ENCODE results near the gene SRD5A1. TPM values are rescaled to one million over a fixed set of nuclear protein-coding genes. Genes with fewer than 3 reads are reported as not detected.

SRD5A1 gene
- total RNA-seq, 2 donors from 2014 or later: 15.9 to 17.4 TPM

- Histone ChIP-seq H3K4me3 (no peak overlapping the region), H3K4me1 (peaks cover 19% of the 10 kb centered on the region), H3K27ac (no peak overlapping the region), H3K9me3 (no peaks in the 10 kb centered on the region), H3K27me3 (no peaks in the 10 kb centered on the region), H3K36me3 (no peaks in the 10 kb centered on the region), H3K9ac (ENCODE audit: low read depth in 2 of 2, low read length in 2 of 2) (peak overlapping the region in 1 of 2 donors; percentile 47)
- TF ChIP-seq, protein P1, sequence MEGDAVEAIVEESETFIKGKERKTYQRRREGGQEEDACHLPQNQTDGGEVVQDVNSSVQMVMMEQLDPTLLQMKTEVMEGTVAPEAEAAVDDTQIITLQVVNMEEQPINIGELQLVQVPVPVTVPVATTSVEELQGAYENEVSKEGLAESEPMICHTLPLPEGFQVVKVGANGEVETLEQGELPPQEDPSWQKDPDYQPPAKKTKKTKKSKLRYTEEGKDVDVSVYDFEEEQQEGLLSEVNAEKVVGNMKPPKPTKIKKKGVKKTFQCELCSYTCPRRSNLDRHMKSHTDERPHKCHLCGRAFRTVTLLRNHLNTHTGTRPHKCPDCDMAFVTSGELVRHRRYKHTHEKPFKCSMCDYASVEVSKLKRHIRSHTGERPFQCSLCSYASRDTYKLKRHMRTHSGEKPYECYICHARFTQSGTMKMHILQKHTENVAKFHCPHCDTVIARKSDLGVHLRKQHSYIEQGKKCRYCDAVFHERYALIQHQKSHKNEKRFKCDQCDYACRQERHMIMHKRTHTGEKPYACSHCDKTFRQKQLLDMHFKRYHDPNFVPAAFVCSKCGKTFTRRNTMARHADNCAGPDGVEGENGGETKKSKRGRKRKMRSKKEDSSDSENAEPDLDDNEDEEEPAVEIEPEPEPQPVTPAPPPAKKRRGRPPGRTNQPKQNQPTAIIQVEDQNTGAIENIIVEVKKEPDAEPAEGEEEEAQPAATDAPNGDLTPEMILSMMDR (IDR thresholded peaks at IDR 0.05): no peak
- peak; percentile 14 for DNase-seq
- intact Hi-C loops (cut with DNase I): loop anchor here (10.0 kb wide), 1 partner anchor 1292 kb away; the partner anchor contains the start of gene ICE1
These were observed 83.4 kb downstream of the SRD5A1 start for GRCh38 chr5:6716629-6717149.

GRCh38 chr5:6717247-6717646 lies 84.0 kb downstream of the SRD5A1 start:
- Histone ChIP-seq H3K9ac (ENCODE audit: low read depth in 2 of 2, low read length in 2 of 2) (no peak overlapping the region), H3K27me3 (no peaks in the 10 kb centered on the region), H3K36me3 (no peaks in the 10 kb centered on the region), H3K27ac (no peak overlapping the region), H3K9me3 (no peaks in the 10 kb centered on the region), H3K4me1 (peaks cover 18% of the 10 kb centered on the region), H3K4me3 (no peak overlapping the region)
- intact Hi-C loops (cut with DNase I): loop anchor here (10.0 kb wide), 1 partner anchor 1292 kb away; the partner anchor contains the start of gene ICE1
- peak; percentile 11 for DNase-seq
- TF ChIP-seq, protein P1 (IDR thresholded peaks at IDR 0.05): no peak

GRCh38 chr5:6717687-6718086 lies 84.4 kb downstream of the SRD5A1 start:
- DNase-seq: peak; percentile 14
- TF ChIP-seq, protein P1 (IDR thresholded peaks at IDR 0.05): no peak
- no peaks in the 10 kb centered on the region for H3K36me3 ChIP-seq
- no peak overlapping the region for H3K27ac ChIP-seq
- H3K27me3 ChIP-seq: no peaks in the 10 kb centered on the region
- H3K4me3 ChIP-seq: no peak overlapping the region
- no peaks in the 10 kb centered on the region for H3K9me3 ChIP-seq
- no peak overlapping the region for H3K9ac ChIP-seq (ENCODE audit: low read depth in 2 of 2, low read length in 2 of 2)
- H3K4me1 ChIP-seq: peaks cover 18% of the 10 kb centered on the region
- intact Hi-C loops (cut with DNase I): loop anchor here (10.0 kb wide), 1 partner anchor 1293 kb away; the partner anchor contains the start of gene ICE1

DNA sequence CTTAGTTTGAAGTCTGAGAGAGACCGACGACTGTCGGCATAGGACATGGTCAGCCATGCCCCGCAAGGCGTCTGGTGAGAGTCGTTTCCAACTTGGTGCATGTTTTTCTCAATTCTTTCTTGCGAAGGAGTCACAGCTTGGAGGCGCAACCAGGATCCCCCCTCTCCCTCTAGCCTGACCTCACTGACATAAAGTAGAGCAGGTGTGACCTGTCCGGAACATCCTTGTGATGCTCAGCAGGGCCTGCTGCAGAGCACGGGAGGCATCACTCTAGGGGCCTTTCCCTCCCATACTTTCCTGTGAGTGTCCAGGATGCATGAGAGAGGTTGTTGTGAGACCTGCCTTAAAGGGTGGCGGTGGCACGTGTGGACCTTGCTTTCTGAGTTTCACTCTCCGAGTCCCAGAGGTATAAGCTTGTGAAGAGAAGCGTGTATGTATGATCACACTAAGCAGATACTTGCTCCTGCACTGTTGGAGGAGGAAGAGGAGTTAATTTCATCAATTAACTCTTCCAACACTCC lies 85.0 kb downstream of the SRD5A1 start:
- Histone ChIP-seq H3K4me3 (no peak overlapping the region), H3K27me3 (no peaks in the 10 kb centered on the region), H3K27ac (no peak overlapping the region), H3K9me3 (no peaks in the 10 kb centered on the region), H3K9ac (ENCODE audit: low read depth in 2 of 2, low read length in 2 of 2) (no peak overlapping the region), H3K36me3 (no peaks in the 10 kb centered on the region), H3K4me1 (peaks cover 18% of the 10 kb centered on the region)
- DNase-seq: peak; percentile 12
- intact Hi-C loops (cut with DNase I): loop anchor here (10.0 kb wide), 1 partner anchor 1293 kb away; the partner anchor contains the start of gene ICE1
- TF ChIP-seq, protein P1 (IDR thresholded peaks at IDR 0.05): no peak

GRCh38 chr5:6718718-6719117 lies 85.5 kb downstream of the SRD5A1 start:
- no peak overlapping the region for H3K9ac ChIP-seq (ENCODE audit: low read depth in 2 of 2, low read length in 2 of 2)
- intact Hi-C loops (cut with DNase I): loop anchor here (10.0 kb wide), 1 partner anchor 1294 kb away; the partner anchor contains the start of gene ICE1
- peaks cover 18% of the 10 kb centered on the region for H3K4me1 ChIP-seq
- no peak overlapping the region for H3K27ac ChIP-seq
- DNase-seq: peak; percentile 2
- no peaks in the 10 kb centered on the region for H3K36me3 ChIP-seq
- no peaks in the 10 kb centered on the region for H3K27me3 ChIP-seq
- H3K4me3 ChIP-seq: no peak overlapping the region
- TF ChIP-seq, protein P1 (IDR thresholded peaks at IDR 0.05): no peak
- H3K9me3 ChIP-seq: no peaks in the 10 kb centered on the region

Measured in colonic mucosa (tissue), 4 donors.